Activated CD8-positive, alpha-beta memory T cell treated with anti-CD3 and anti-CD28 coated beads, Interleukin-2, amount 50 U/mL, for 1 hour (primary cell): Measurements from ENCODE around the gene CUL2.
A peak's percentile ranks its signal among the peaks of the same experiment; 100 is the strongest.
"Not testable (repeated sequence)": the region's sequence is repeated elsewhere in the genome, so short reads cannot be mapped to it uniquely, and the experiment has no call there.

Experiments used
- DNase-seq: peaks from one replicate; pipeline ENCODE4 v3.0.0-alpha.2; 2020; ENCODE audit errors: extremely low read depth

Gene CUL2

DNA sequence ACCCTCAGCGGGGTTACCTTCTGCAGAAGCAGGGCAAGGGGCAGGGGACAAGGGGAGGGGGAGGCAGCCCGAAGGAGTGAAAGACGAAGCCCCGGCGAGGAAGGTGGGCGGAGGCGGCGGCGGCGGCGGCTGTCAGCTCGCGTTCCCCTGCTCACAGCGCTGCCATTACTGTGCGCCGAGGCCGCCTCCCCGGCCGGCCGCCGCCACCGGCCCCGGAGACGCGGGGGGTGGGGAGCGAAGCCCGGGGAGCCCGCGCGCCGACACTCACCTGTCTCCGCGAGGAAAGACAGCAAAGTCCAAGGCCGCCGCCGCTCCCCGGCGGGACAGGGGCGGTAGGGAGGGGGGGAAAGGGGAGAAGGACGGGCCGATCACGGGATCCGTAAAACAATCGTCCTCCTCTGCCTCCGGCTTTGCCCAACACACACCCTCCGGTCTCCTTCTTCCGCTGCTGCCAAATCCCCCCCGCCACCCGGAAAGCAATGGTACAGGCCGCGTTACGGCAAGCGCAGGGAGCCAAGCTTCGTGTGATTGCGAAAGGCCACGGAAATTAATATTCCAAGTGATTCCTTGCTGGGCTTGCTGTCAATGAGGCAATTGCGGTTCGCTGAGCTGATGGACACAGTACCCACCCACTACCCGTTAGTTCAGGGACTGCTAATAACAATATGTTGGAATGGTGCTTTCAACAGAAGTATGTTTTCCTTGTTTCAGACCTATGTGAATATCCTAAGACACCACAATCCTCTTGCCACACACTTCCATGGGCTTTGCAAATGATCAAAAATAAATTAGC lies at the start of gene CUL2:
Gene CUL2, minus strand, starts transcription at position 180 of the 793 bp plus-strand sequence. CDS start 19,024 bp downstream, outside the sequence.
- DNase-seq: peak; percentile 81

GRCh38 chr10:35136263-35136815 lies 46.2 kb upstream of the CUL2 start:
- DNase-seq: no peak

DNA sequence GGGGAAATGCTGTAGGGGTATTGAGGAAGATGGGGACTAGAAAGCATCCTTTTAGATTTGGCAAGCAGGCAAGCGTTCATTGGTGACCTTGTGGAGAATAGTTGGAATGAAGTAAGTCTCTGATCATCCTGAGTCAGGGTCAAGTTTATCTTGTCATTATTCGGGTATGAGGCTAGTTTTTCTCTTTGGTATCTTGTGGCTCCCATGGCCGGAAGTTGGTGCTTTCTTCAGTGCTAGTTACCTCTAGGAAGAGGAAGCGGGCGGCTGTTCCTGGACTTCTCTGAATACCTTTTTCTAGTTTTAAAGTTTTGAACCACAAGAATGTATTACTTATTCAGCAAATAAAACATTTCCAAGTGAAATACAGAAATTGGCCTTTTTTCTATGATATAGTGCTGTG lies 45.7 kb upstream of the CUL2 start:
- DNase-seq: no peak

- DNase-seq: no peak
Measured at GRCh38 chr10:35133586-35133985, 43.4 kb upstream of the CUL2 start.

DNA sequence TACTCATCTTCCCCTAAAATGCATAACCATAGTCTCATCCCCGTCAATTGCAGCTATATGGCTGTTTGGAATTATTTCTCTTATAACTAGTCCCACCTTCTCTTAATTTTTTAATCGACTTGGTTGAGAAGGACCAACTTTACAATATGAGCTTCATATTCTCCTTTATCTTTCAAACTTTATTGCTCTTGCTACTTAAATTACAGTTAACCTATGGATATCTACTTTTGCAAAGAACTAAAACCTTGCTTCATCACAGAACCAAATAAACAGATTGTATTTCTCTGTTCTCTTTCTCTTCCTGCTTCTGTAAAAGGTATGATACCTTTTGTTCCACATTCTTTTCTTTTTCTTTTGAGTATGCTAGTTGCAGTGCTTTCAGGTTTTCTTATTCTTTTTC lies 42.6 kb upstream of the CUL2 start:
- DNase-seq: no peak

GRCh38 chr10:35130663-35131062 lies 40.5 kb upstream of the CUL2 start:
- DNase-seq: no peak

DNA sequence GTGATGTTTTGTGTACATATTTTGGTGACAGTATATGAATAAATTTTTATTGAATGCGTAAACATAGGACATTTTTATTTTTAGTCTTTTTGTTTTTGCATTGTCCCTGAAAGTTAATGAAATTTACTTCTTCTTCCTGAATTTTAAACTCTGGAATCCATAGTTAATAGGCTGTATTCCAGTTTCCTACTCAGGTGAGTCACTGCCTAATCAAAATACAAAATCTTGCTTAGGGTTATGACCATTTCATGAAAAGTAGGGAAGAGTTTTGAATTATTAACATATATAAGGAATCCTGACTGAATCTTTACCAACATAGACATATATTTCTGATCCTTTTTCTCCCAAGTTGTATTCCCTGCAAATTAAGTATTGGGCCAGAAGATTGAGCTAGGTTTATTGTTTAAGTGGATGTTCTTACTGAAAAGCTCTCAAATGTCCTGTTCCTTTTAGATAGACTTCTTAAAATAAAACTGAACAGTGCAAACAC lies 39.1 kb upstream of the CUL2 start:
- no peak for DNase-seq

DNA sequence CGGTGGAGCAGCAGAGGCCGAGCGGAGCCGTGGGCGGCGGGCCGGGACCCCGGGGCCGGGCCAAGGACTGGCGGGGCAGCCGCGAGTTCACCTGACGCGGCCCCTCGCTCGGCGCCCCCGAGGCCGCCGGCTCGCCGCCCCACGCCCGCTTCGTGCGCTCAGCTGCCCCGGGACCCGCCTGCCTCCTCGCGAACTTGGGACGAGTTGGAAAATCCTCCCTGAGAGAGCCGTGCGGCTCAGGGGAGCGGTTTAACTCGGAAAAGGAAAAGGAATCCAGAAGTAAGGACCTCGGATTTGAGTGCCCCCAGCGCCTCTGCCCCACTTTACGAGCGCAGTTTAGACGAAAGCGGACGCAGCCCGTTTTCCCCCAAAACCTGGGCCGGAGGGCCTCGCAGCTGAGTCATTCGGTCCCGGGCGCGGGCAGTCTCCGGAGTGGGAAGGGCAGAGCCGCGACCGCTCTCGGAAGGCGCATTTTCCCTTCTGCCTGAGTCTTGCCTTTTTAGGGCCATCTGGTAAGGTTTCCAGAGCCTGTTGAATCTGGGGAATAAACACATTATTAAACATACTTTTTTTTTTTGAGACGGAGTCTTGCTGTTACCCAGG lies 37.2 kb upstream of the CUL2 start:
- DNase-seq: peak; percentile 32

DNA sequence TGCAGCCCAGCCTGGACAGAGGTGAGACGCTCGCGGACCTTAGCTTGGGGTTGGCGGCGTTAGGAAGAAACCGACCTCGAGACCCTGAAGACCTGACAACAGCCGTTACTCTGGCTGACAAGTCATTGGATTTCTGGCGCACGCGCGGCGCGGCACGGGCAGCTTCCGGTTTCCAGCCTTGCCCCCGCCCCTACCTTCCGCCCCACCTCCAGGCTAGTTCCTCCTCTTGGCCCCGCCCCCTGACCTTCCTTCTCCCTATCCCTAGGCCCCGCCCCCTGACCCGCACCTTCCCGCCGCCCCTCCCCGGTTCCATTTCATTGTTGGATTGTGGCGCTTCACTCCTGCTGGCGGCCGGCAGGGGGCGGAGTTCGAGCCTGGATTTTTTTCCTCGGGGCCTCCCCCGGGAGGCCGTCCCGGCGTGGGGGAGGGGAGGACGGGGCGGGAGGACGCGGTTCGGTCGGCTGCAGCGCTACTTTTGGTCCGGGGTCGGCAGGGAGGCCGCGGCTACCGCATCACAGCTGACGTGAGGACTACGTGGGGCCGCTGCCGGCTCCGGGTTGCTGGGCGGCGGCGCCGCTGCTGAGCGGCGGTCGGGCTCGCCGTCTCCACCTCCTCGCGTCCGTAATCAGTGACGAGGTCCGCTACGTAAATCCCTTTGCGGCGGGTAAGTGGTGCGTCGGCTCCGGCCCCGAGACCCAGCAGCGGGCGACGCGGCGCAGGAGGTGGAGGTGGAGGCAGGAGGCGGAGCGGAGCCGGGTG lies 36.6 kb upstream of the CUL2 start, which contains the start of gene CREM:
Gene CREM, plus strand, starts transcription at position 317 of the 759 bp plus-strand sequence. CDS start 10,990 bp downstream, outside the sequence.
- peak; percentile 100 for DNase-seq

DNA sequence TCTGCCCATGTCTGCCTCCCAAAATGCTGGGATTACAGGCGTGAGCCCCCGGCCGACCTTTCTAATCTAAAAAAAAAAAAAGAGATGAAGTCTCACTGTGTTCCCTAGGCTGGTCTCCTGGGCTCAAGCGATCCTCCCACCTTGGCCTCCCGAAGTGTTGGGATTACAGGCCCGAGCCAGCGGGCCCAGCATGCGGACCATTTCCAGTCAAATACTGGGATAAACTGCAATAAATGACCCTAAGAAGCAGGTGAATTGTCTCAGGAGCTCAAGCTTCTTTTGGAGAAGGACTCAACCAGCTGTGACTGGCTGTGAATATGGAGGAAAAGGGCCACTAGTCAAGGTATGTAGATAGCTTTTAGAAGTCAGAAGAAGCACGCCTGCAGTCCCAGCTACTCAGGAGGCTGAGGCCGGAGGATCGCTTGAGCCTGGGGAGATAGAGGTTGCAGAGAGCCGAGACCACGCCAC lies 36.0 kb upstream of the CUL2 start:
- no peak for DNase-seq

DNA sequence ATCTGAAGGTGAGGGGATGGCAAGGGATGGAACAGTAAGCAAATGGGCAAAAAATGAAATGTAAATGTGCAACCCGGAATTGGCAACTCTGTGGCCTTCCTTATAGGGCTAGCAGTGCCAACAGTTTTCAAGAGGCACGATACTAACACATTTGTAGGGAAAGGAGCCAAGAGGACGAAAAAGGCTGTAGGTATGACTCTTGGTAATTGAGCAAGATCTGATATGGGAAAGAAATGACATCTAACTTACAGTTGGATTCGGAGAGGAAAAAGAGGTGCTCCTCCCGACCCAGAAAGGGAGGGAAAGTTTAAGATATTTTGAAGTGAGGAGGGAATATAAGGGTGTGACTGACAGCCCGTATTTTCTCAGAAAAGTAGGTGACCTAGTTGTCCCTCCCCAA lies 34.4 kb upstream of the CUL2 start:
- DNase-seq: no peak

- DNase-seq: no peak
Measured at GRCh38 chr10:35119378-35119777, 29.2 kb upstream of the CUL2 start.

- DNase-seq: no peak
Measured at GRCh38 chr10:35112571-35112970, 22.4 kb upstream of the CUL2 start.

- no peak for DNase-seq
Measured at GRCh38 chr10:35103882-35104281, 13.7 kb upstream of the CUL2 start.

- DNase-seq: no peak
Measured at GRCh38 chr10:35097510-35097909, 7.4 kb upstream of the CUL2 start.

GRCh38 chr10:35096312-35096711 lies 6.2 kb upstream of the CUL2 start:
- no peak for DNase-seq

GRCh38 chr10:35092851-35093250 lies 2.7 kb upstream of the CUL2 start:
- DNase-seq: no peak

DNA sequence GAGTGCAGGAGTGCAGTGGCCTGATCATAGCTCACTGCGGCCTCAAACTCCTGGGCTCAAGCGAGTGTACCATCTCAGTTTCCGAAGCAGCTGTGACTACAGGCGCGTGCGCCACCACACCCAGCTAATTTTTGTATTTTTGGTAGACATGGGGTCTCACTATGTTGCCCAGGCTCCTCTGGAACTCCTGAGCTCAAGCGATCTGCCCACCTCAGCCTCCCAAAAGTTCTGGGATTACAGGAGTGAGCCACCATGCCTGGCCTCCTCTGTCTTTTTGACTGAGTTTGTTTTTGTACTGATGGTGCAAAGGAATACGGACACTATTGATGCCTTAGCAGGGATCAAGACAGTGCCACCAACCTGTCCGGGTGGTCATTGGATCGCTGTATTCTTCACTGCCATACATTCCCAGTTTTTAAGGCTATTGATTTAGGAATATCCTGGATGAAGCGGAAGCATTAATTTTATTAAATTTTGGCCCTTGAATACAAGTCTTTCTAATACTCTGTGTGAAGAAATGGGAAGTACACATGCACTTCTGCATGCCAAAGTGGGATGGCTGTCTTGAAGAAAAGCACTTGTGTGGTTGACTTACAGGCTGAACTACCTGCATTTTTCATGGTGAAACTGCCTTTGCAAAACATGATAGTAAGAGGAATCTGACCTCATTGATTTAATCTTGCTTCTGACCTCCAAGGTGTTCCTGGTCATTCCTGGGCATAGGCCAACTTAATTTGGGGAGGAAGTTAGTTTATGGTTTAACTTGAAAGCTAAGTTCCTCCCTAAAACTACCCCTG lies 2.1 kb upstream of the CUL2 start:
- DNase-seq: no peak

- DNase-seq: no peak
Measured at GRCh38 chr10:35089611-35090161, 455 bp downstream of the CUL2 start.

GRCh38 chr10:35083242-35083641 lies 6.9 kb downstream of the CUL2 start:
- DNase-seq: no peak

- DNase-seq: not testable (repeated sequence)
Measured at GRCh38 chr10:35080261-35080660, 9.9 kb downstream of the CUL2 start.
